ENCODE data around the gene CDCA7L.
"Not testable (repeated sequence)": the region's sequence is repeated elsewhere in the genome, so short reads cannot be mapped to it uniquely, and the experiment has no call there.

The CDCA7L gene

DNA sequence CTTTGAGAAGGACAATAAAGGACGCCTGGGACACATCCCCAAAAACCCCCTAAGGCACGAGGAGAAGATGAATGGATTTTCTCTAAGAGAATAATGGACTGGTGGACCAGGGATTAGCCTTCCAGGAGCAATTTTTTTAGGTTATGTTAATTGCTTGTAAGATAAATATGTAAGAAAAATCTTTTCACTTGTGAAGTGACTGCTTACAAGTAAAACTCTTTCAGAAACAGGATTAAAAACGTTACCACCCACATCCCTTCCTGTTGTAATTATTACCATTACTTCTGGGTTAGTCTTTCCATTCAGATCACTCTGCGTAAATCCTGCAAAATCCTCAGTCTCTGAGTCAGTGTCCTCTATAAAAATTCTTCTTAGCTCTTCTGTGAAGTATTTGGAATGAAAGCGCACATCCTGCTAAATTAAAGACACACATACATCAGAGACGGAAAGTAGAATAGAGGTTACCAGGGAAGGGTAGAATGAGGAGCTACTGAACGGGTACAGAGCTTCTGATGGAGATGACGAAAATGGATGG, 34.3 kb downstream of the CDCA7L start:
- no peak for DNase-seq (ENCODE audit: low read depth in 3 of 3, low spot score in 1 of 3)

- DNase-seq (ENCODE audit: low read depth in 3 of 3, low spot score in 1 of 3): no peak
These were observed 35.4 kb downstream of the CDCA7L start for GRCh38 chr7:21910253-21910652.

DNA sequence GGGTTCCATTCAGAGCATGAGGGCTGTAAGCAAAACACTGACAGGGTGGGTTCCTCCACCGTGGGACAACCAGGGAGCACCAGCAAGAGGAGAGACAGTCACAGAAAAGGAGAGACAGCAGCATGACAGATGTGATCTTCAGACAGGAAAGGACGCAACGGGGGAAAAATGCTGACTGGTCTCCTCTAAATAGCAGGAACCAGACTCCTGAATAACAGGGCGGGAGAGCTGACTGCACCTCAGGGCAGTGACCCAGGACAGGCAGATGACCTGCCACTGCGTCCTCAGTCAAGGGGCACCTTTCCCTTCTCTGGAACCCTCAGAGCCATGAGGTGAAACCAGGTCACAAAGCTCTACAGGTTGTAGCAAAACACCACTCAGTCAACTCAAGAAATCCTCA, 37.0 kb downstream of the CDCA7L start:
- DNase-seq (ENCODE audit: low read depth in 3 of 3, low spot score in 1 of 3): no peak

- DNase-seq (ENCODE audit: low read depth in 3 of 3, low spot score in 1 of 3): no peak
These were observed 42.5 kb downstream of the CDCA7L start for GRCh38 chr7:21903020-21903786.

DNA sequence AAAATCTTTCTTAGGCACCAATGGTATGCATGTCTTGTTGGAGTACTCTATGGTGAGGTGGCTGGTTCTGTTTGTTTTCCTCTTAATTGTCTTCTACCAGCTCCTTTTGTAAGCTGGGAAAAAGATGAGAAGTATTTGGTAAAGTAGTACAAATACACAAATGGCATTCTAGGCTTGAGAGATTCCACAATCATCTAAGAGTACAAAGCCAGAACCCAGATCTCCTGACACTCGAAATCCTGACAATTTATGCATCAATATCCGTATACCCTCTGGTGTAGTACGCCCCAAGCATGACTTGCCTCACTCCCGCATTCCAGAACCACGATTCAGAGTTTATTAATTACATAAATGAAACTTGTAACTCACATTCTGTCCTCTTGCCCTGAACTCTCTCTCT, 43.5 kb downstream of the CDCA7L start:
- DNase-seq (ENCODE audit: low read depth in 3 of 3, low spot score in 1 of 3): no peak

DNA sequence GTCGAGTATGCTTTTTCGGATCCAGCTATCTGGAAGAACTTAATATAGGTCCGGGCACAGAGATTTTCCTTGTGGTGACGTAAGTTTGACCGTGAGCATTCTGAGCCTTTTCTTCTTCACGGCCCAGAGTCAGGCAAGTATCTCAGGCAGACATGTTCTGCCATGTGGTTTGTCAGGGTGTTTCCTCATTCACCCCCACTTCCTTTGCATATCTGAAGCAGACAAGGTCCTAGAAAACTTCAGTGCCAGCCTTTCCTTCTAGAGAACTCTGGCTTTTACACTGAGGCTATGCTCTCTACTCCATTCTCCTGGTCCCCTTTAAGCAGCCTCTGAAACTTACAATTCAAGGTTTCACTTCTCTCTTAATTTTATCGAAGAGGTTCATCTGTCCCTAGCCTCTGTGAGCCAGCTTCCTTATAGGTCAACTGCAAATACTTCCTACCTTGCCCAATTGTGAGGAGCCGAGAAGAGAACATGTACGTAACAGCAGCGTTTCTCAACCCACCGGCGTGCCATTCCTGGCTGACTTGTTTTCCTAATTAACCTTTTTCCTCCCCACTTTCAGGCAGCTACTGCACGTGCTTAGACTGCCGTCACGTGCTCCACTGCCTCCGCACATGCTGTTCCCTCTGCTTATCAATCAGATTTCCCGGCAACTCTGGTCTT, 47.3 kb downstream of the CDCA7L start:
- DNase-seq (ENCODE audit: low read depth in 3 of 3, low spot score in 1 of 3): no peak

DNA sequence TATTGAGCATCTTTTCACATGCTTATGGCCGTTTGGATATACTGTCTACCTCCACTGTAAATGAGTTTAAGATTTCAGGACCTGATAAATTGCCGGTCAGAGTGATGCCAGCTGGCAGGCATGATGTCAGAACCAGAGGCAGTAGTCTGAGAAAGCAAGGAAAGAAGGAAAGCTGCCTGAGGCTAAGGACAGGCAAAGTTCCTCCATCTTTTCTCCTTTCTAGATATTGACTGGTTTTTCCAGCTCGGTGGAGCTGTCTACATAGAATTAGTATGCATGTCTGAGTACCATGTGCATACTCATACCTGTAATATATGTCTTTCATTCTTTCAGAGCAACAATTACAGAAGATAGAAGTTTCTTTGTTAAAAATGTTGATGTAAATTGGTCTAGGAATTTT, 52.3 kb downstream of the CDCA7L start:
- no peak for DNase-seq (ENCODE audit: low read depth in 3 of 3, low spot score in 1 of 3)

- no peak for DNase-seq (ENCODE audit: low read depth in 3 of 3, low spot score in 1 of 3)
These were observed 54.4 kb downstream of the CDCA7L start for GRCh38 chr7:21891291-21891690.

DNA sequence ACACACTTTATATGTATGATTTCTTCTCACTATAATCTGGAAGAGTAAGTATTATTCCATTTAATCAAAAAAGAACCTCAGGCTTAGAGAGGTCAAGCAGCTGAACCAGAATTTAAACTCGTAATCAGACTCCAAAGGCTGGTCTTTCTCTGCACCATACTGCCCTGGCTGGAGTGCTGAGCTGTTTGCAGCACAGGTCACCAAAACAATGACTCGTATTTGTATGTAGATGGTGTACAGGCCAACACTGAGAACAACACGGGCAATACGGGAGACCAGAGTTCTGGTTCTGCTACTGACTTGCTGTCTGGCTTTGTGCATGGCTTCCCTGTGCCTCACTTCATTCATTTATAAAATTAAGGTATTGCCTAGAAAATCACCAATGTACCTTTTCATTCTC, 57.9 kb downstream of the CDCA7L start:
- DNase-seq (ENCODE audit: low read depth in 3 of 3, low spot score in 1 of 3): no peak

DNA sequence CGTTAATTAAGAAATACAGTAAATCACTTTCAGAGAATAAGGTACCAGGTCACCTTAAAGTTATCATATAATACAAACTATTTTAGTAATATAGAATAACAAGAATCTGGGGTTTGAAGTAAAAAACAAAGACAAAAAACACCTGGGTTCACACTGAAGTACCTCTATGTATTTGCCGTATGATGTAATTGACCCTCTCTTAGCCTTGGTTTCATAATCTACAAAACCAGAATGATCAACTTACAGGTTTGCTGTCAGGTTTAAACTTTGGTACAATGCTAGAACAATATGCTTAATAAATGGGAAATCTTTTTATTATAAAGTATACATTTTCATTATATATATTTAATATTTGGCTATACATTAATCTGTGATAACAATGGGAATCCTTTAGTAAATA, 58.3 kb downstream of the CDCA7L start:
- no peak for DNase-seq (ENCODE audit: low read depth in 3 of 3, low spot score in 1 of 3)

DNA sequence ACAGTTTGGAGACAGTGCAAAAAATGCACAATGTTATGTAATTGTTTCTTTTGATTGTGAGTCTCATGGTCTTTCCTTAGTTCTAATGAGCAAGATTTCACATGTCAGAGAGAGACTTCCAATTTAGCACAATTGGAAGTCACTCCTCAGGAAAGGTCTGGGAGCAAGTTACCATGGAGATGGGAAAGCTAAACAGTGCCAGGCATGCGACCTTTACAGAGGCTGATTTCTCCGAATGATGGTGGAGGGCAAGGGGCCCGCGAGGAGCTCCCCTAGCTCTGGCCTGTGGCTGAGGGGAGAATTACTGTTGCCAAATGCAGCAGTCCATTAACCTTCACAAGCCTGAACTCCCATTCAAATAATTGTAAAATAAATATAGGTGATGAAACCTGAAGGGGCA, 59.3 kb downstream of the CDCA7L start:
- DNase-seq (ENCODE audit: low read depth in 3 of 3, low spot score in 1 of 3): no peak

- DNase-seq (ENCODE audit: low read depth in 3 of 3, low spot score in 1 of 3): no peak
These were observed 61.2 kb downstream of the CDCA7L start for GRCh38 chr7:21884496-21884895.

- DNase-seq (ENCODE audit: low read depth in 3 of 3, low spot score in 1 of 3): not testable (repeated sequence)
These were observed 62.2 kb downstream of the CDCA7L start for GRCh38 chr7:21883501-21883900.

DNA sequence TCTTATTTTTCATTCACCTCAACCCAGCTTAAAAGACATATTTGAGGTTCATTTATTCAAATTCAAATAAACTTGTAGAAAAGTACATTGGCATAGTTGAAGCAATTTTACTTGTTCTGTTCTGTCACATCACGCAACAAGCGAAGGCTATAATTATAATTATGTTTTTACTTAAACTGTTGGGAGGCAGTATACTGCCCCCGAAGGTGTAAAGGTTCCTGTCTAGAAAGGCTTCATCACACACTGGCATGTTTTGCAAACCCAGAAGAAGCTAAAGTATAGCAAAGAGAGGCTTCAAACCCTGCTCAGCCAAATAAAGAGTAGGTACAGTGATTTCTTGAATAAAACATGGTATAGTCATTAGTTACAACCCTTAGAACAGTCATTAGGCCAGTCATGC, 62.6 kb downstream of the CDCA7L start:
- DNase-seq (ENCODE audit: low read depth in 3 of 3, low spot score in 1 of 3): no peak

DNA sequence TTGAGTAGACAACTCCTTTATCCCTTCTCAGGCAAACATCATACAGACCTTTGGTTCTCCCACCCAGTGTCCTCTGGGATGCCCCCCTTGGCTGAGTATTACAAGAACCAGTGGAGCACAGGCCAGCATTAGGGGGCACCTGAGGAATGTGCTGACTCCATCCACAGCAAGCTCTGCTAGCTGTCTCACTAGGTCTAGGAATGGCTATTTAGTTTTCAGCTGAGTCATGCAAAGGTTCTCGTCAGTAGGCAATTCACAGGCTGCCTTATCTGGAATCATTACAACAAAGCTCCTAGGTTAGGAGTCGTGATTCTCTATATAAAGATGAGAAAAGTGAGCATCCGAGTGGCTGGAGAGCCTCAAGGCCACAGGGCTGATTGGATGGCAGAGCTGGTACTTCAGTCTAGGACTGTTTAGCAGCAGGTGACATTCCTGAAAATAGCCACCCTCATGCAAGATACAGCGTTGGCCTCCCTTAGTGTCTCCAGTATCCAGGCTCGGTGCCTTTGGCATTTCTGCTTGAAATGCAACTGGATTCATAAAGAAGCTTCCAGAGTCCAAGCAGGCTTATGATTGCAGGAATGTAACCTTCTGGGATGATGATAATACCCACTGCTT, 75.8 kb downstream of the CDCA7L start:
- no peak for DNase-seq (ENCODE audit: low read depth in 3 of 3, low spot score in 1 of 3)

DNA sequence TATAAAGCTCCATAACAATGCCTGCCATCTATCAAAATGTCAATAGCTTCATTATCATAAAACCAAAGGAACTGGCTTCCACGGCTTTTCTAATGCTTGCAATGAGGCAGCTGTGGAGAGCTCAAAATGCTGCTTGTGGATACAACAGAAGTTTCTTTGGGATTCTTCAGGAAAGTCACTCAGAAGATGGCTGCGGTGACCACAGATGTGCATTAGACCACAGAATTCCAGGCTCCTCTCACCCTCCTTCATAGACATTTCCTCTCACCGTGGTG, 77.2 kb downstream of the CDCA7L start:
- no peak for DNase-seq (ENCODE audit: low read depth in 3 of 3, low spot score in 1 of 3)

- DNase-seq (ENCODE audit: low read depth in 3 of 3, low spot score in 1 of 3): no peak
These were observed 77.7 kb downstream of the CDCA7L start for GRCh38 chr7:21867816-21868575.

- DNase-seq (ENCODE audit: low read depth in 3 of 3, low spot score in 1 of 3): no peak
These were observed 78.5 kb downstream of the CDCA7L start for GRCh38 chr7:21867226-21867625.

DNA sequence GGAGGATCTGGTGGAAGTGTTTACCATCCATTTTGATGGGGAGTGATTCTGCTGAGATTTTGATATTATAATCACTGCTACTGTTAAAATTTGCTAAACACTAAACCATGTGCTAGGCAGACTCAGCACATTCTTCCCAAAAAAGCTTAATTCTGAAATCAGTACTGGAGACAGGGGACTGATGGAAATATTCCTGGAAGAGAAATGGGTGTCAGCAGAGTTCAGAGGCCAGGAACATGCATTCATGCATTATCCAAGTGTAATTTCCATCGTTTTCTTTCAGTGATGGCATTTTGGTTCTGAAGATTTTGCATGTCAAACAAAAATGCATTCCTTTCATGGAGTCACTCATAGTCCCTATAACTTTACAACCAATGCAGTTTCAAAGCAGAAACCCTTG, 79.0 kb downstream of the CDCA7L start:
- DNase-seq (ENCODE audit: low read depth in 3 of 3, low spot score in 1 of 3): no peak

DNA sequence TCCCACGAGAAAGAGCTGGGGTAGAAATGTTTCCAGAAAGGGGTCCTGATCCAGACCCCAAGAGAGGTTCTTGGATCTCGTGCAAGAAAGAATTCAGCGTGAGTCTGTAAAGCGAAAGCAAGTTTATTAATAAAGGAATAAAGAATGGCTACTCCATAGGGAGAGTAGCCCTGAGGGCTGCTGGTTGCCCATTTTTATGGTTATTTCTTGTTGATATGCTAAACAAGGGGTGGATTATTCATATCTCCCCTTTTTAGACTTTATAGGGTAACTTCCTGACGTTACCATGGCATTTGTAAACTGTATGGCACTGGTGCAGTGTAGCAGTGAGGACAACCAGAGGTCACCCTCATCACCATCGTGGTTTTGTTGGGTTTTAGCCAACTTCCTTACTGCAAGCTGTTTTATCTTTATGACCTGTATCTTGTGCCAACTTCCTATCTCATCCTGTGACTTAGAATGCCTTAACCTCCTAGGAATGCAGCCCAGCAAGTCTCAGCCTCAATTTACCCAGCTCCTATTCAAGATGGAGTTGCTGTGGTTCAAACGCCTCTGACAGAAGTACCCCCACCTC, 80.0 kb downstream of the CDCA7L start:
- DNase-seq (ENCODE audit: low read depth in 3 of 3, low spot score in 1 of 3): not testable (repeated sequence)

- no peak for DNase-seq (ENCODE audit: low read depth in 3 of 3, low spot score in 1 of 3)
These were observed 94.1 kb downstream of the CDCA7L start for GRCh38 chr7:21851559-21851967.
